Skeletal muscle tissue (tissue), 4 donors: Measurements from ENCODE around the gene IGDCC3. TPM values are rescaled to one million over a fixed set of nuclear protein-coding genes. Genes with fewer than 3 reads are reported as not detected.
A peak's percentile ranks its signal among the peaks of the same experiment; 100 is the strongest.
"Not testable (repeated sequence)": the region's sequence is repeated elsewhere in the genome, so short reads cannot be mapped to it uniquely, and the experiment has no call there.

Experiments
- H3K27ac ChIP-seq: one replicate; pipeline ENCODE4 v1.7.0; 2013; ENCODE audit warnings: mild to moderate bottlenecking, low read depth, low read length, inconsistent platforms
- H3K27me3 ChIP-seq, 3 donors: one replicate each; pipeline ENCODE4 v1.7.0; 2013; ENCODE audit warnings: low read length in 3 of 3; ENCODE audit not compliant: control insufficient read depth in 3 of 3, insufficient read depth in 3 of 3
- H3K36me3 ChIP-seq, 3 donors: one replicate each; pipeline ENCODE4 v1.7.0; 2013; ENCODE audit warnings: low read length in 3 of 3; ENCODE audit not compliant: control insufficient read depth in 3 of 3, insufficient read depth in 3 of 3
- H3K4me1 ChIP-seq, 3 donors: one replicate each; pipeline ENCODE4 v1.7.0; 2013; ENCODE audit warnings: low read length in 3 of 3, mild to moderate bottlenecking in 3 of 3; ENCODE audit not compliant: control insufficient read depth in 3 of 3, insufficient read depth in 3 of 3
- H3K4me3 ChIP-seq, 3 donors: one replicate each; pipeline ENCODE4 v1.7.0; 2013; ENCODE audit warnings: low read length in 3 of 3
- H3K9ac ChIP-seq, 3 donors: one replicate each; pipeline ENCODE4 v1.7.0; 2013; ENCODE audit warnings: low read length in 3 of 3, mild to moderate bottlenecking in 3 of 3, moderate library complexity in 2 of 3, low read depth in 1 of 3
- H3K9me3 ChIP-seq, 3 donors: one replicate each; pipeline ENCODE4 v1.7.0; 2013; ENCODE audit warnings: low read length in 3 of 3; ENCODE audit not compliant: control insufficient read depth in 3 of 3
- total RNA-seq: library from RNA; depleted of rRNA; stranded (reverse); fragments of >200 nt; gene quantifications from one replicate; pipeline ENCODE4 v1.2.3, GENCODE V29; 2014
- donor health status: Osteomylitis.

The IGDCC3 gene
- total RNA-seq, 1 donor from 2014 or later: 1.0 TPM

- Histone ChIP-seq H3K4me1 (peaks cover 24 to 32% (median 28%) of the 10 kb centered on the region in 3 donors), H3K27me3 (peaks cover 0 to 13% (median 13%) of the 10 kb centered on the region in 3 donors), H3K36me3 (peaks cover 11 to 16% (median 14%) of the 10 kb centered on the region in 3 donors)
- not testable (repeated sequence) for H3K4me3 ChIP-seq, H3K9ac ChIP-seq, H3K27ac ChIP-seq, H3K9me3 ChIP-seq
Observed at GRCh38 chr15:65398486-65398885, 20.7 kb upstream of the IGDCC3 start.

- no peak overlapping the region for H3K27ac ChIP-seq
- peaks cover 0 to 13% (median 13%) of the 10 kb centered on the region in 3 donors for H3K27me3 ChIP-seq
- peaks cover 18 to 24% (median 20%) of the 10 kb centered on the region in 3 donors for H3K36me3 ChIP-seq
Observed at GRCh38 chr15:65396965-65397317, 19.1 kb upstream of the IGDCC3 start.

GRCh38 chr15:65396283-65396964 lies 18.6 kb upstream of the IGDCC3 start:
- Histone ChIP-seq H3K27me3 (peaks cover 0 to 13% (median 13%) of the 10 kb centered on the region in 3 donors), H3K9ac (no peak overlapping the region), H3K27ac (no peak overlapping the region), H3K9me3 (no peaks in the 10 kb centered on the region), H3K36me3 (peaks cover 18 to 25% (median 24%) of the 10 kb centered on the region in 3 donors), H3K4me3 (no peak overlapping the region), H3K4me1 (peaks cover 14 to 16% (median 16%) of the 10 kb centered on the region in 3 donors)

More at GRCh38 chr15:65396965-65397317, 19.1 kb upstream of the IGDCC3 start:
- Histone ChIP-seq H3K4me1 (peaks cover 19 to 21% (median 21%) of the 10 kb centered on the region in 3 donors), H3K4me3 (no peak overlapping the region), H3K9ac (no peak overlapping the region), H3K9me3 (no peaks in the 10 kb centered on the region)

- Histone ChIP-seq H3K27me3 (peaks cover 0 to 13% (median 13%) of the 10 kb centered on the region in 3 donors), H3K27ac (no peak overlapping the region), H3K4me1 (peaks cover 7 to 9% (median 9%) of the 10 kb centered on the region in 3 donors), H3K9me3 (no peaks in the 10 kb centered on the region), H3K36me3 (peaks cover 20 to 28% (median 28%) of the 10 kb centered on the region in 3 donors), H3K4me3 (no peak overlapping the region), H3K9ac (no peak overlapping the region)
Observed at GRCh38 chr15:65395567-65396202, 17.9 kb upstream of the IGDCC3 start.

- H3K4me3 ChIP-seq: no peak overlapping the region
- H3K9me3 ChIP-seq: no peaks in the 10 kb centered on the region
- no peak overlapping the region for H3K27ac ChIP-seq
- H3K27me3 ChIP-seq: peaks cover 0 to 13% (median 13%) of the 10 kb centered on the region in 3 donors
- H3K36me3 ChIP-seq: peaks cover 23 to 34% (median 33%) of the 10 kb centered on the region in 3 donors
- peaks cover 0 to 1% (median 1%) of the 10 kb centered on the region in 3 donors for H3K4me1 ChIP-seq
- no peak overlapping the region for H3K9ac ChIP-seq
Observed at GRCh38 chr15:65394936-65395335, 17.1 kb upstream of the IGDCC3 start.

GRCh38 chr15:65394280-65394789 lies 16.5 kb upstream of the IGDCC3 start:
- H3K4me1 ChIP-seq: no peaks in the 10 kb centered on the region
- no peaks in the 10 kb centered on the region for H3K9me3 ChIP-seq
- H3K27ac ChIP-seq: no peak overlapping the region
- H3K27me3 ChIP-seq: peaks cover 0 to 13% (median 13%) of the 10 kb centered on the region in 3 donors
- H3K4me3 ChIP-seq: no peak overlapping the region
- peaks cover 26 to 40% (median 39%) of the 10 kb centered on the region in 3 donors for H3K36me3 ChIP-seq
- no peak overlapping the region for H3K9ac ChIP-seq

GRCh38 chr15:65393557-65393956 lies 15.8 kb upstream of the IGDCC3 start:
- Histone ChIP-seq H3K27ac (no peak overlapping the region), H3K4me1 (no peaks in the 10 kb centered on the region), H3K9me3 (no peaks in the 10 kb centered on the region), H3K27me3 (peaks cover 0 to 13% (median 13%) of the 10 kb centered on the region in 3 donors), H3K4me3 (no peak overlapping the region), H3K36me3 (peaks cover 29 to 47% (median 47%) of the 10 kb centered on the region in 3 donors), H3K9ac (peak overlapping the region in 1 of 3 donors; percentile 33)

GRCh38 chr15:65393091-65393490 lies 15.3 kb upstream of the IGDCC3 start:
- Histone ChIP-seq H3K4me3 (no peak overlapping the region), H3K27me3 (peaks cover 0 to 13% (median 13%) of the 10 kb centered on the region in 3 donors), H3K36me3 (peaks cover 30 to 52% (median 51%) of the 10 kb centered on the region in 3 donors)

GRCh38 chr15:65392368-65392767 lies 14.6 kb upstream of the IGDCC3 start:
- Histone ChIP-seq H3K4me3 (no peak overlapping the region), H3K36me3 (peaks cover 30 to 55% (median 51%) of the 10 kb centered on the region in 3 donors), H3K27me3 (peaks cover 0 to 13% (median 13%) of the 10 kb centered on the region in 3 donors), H3K27ac (no peak overlapping the region), H3K4me1 (no peaks in the 10 kb centered on the region), H3K9me3 (no peaks in the 10 kb centered on the region), H3K9ac (no peak overlapping the region)

More at GRCh38 chr15:65393091-65393490, 15.3 kb upstream of the IGDCC3 start:
- H3K9me3 ChIP-seq: no peaks in the 10 kb centered on the region
- H3K4me1 ChIP-seq: no peaks in the 10 kb centered on the region
- H3K9ac ChIP-seq: peak overlapping the region in 1 of 3 donors; percentile 33
- H3K27ac ChIP-seq: no peak overlapping the region

- H3K9me3 ChIP-seq: no peaks in the 10 kb centered on the region
- H3K4me3 ChIP-seq: no peak overlapping the region
- H3K9ac ChIP-seq: no peak overlapping the region
- H3K4me1 ChIP-seq: no peaks in the 10 kb centered on the region
- no peak overlapping the region for H3K27ac ChIP-seq
- H3K27me3 ChIP-seq: peaks cover 0 to 13% (median 9%) of the 10 kb centered on the region in 3 donors
- H3K36me3 ChIP-seq: peaks cover 28 to 55% (median 53%) of the 10 kb centered on the region in 3 donors
Observed at GRCh38 chr15:65391732-65392131, 13.9 kb upstream of the IGDCC3 start.
